Medulla oblongata (tissue), 1 donor: ENCODE results near the gene SDS.

Experiments used
- DNase-seq: peaks from one replicate; pipeline ENCODE4 v3.0.0-alpha.2; 2015; ENCODE audit errors: extremely low spot score

SDS gene

DNA sequence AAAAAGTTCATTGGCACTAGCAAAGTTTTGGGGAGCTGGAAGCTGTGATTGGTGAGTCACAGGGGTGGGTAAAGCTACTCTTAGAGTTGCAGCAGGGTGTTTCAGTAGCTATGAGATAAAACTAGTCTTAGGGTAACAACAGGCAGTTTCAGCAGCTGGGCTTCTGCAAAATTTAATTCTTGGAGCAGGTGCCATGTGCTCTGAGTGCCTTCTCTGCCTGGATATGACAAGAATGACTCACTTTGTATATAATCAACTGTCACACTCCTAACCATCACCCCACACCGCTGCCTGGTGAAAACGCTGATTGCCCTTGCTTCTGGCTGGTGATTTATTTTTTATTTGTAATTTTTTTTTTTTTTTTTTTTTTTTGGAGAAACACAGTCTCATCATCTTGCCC lies 55.8 kb downstream of the SDS start:
- DNase-seq = no peak

DNA sequence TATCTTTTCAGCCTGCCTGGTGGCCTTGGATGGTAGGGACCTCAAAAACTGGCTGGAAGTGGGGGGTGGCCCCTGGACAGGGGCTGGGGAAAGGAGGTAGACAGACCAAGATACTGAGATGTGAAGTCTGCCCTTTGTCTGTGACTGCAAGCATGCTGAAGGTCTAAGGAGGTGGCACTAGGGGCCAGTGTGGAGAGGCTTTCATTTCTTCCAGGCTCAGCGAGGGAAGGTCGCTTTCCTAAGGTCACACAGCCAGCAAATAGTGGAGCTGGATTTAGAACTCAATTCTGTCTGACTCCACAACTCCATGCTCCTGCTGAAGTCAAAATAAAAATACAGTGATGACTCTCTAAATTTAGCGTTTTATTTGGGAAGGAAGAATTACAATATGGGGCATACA lies 56.6 kb downstream of the SDS start:
- no peak for DNase-seq

DNA sequence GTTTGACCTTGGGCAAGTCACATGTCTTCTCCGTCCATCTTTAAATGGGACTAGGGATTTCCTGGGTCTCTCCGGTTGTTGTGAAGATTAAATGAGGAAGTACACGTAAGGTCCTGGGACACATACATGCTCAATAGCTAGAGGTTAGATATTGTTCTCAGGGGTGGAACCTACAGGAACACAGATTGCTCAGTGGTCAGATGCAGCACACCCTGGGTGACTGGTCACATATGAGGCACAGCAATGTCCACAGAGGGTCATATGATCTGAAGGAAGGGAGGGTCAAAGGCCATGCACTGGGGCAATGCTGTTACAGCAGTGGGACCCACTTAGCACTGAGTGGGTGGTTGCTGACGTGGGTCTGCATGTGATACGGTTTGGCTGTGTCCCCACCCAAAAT lies 57.3 kb downstream of the SDS start:
- no peak for DNase-seq

DNA sequence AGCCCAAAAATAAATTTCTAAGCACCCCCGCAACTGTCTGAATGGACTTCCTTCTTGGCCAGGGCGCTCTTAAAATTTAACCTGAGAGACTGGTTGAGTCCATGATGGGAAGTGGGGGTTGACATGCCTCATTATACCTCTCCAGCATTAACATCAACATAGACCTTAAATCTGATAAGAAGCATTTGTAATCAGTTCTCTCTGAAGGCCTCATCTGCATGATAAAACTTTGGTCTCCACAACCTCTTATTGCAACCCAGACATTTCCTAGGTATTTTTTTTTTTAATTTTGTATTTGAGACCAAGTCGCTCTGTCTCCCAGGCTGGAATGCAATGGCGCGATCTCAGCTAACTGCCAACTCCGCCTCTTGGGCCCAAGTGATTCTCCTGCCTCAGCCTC lies 58.4 kb downstream of the SDS start:
- no peak for DNase-seq
